Measurements from ENCODE around the gene FNDC3B. TPM values are rescaled to one million over a fixed set of nuclear protein-coding genes. Genes with fewer than 3 reads are reported as not detected.

The FNDC3B gene
- total and polyA plus RNA-seq, 9 donors = 22.1 to 198 (median 108) TPM

DNA sequence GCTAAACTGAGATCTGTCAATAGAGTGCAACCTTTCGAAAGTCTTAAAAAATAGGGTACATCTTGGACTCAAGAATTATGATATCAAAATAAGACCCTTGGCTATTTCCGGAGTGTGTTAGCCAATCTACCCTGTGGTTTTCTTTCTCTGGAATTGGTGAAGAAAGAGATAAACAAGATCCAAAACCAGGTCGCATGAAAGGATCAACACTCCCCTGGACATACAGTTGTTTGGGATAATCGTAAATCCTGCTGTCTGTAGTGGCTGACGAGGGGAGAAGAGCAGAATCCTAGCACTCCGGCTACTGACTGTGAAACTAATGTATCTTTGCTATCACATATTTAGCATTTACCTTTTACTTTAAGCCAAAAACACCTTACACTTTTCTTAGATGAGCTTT lies 30.9 kb downstream of the FNDC3B start:
- intact Hi-C loops (cut with DNase I) = no loop called here
- TF ChIP-seq, protein P1, sequence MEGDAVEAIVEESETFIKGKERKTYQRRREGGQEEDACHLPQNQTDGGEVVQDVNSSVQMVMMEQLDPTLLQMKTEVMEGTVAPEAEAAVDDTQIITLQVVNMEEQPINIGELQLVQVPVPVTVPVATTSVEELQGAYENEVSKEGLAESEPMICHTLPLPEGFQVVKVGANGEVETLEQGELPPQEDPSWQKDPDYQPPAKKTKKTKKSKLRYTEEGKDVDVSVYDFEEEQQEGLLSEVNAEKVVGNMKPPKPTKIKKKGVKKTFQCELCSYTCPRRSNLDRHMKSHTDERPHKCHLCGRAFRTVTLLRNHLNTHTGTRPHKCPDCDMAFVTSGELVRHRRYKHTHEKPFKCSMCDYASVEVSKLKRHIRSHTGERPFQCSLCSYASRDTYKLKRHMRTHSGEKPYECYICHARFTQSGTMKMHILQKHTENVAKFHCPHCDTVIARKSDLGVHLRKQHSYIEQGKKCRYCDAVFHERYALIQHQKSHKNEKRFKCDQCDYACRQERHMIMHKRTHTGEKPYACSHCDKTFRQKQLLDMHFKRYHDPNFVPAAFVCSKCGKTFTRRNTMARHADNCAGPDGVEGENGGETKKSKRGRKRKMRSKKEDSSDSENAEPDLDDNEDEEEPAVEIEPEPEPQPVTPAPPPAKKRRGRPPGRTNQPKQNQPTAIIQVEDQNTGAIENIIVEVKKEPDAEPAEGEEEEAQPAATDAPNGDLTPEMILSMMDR (IDR thresholded peaks at IDR 0.05) = no peak
- TF ChIP-seq POLR2A (IDR thresholded peaks at IDR 0.05) (no peak), EP300 (IDR thresholded peaks at IDR 0.05) (no peak)
- Histone ChIP-seq H3K27me3 (no peaks in the 10 kb centered on the region), H3K4me3 (no peak overlapping the region), H3K4me1 (ENCODE audit: insufficient read depth) (peaks cover 31% of the 10 kb centered on the region), H3K9me3 (no peaks in the 10 kb centered on the region), H3K27ac (peak overlapping the region in 1 of 2 donors; percentile 61), H3K36me3 (no peaks in the 10 kb centered on the region)
- DNase-seq = no peak
- 15 to 18% (median 17%) methylated on average over 6 of the region's 6 CpGs for WGBS, 3 donors

DNA sequence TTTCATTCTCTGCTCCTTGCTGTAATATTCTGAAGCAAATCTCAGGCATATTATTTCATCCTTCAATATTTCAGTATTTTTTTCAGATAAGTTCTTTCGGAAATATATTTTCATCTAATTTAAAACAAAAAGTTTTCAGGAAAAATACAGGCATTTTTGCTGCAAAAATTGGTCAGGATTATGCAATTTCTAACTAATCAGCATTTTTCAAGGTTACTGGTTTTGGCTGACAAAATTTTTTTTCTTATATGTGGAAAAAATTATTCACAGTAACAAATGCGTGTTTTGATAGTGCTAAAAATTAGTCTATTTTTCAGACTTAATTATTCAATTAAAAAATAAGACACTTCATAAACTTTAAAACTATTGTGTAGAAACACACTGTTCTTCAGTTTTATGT lies 31.4 kb downstream of the FNDC3B start:
- no peak for TF ChIP-seq EP300 (IDR thresholded peaks at IDR 0.05)
- TF ChIP-seq, protein P1 (IDR thresholded peaks at IDR 0.05) = no peak
- no peak for TF ChIP-seq POLR2A (IDR thresholded peaks at IDR 0.05)
- WGBS, 3 donors = 12 to 23% (median 16%) methylated on average over 2 of the region's 2 CpGs
- Histone ChIP-seq H3K27me3 (no peaks in the 10 kb centered on the region), H3K36me3 (no peaks in the 10 kb centered on the region), H3K9me3 (no peaks in the 10 kb centered on the region), H3K27ac (peak overlapping the region in 1 of 2 donors; percentile 61), H3K4me1 (ENCODE audit: insufficient read depth) (peaks cover 29% of the 10 kb centered on the region), H3K4me3 (no peak overlapping the region)
- intact Hi-C loops (cut with DNase I) = no loop called here
- DNase-seq = no peak

DNA sequence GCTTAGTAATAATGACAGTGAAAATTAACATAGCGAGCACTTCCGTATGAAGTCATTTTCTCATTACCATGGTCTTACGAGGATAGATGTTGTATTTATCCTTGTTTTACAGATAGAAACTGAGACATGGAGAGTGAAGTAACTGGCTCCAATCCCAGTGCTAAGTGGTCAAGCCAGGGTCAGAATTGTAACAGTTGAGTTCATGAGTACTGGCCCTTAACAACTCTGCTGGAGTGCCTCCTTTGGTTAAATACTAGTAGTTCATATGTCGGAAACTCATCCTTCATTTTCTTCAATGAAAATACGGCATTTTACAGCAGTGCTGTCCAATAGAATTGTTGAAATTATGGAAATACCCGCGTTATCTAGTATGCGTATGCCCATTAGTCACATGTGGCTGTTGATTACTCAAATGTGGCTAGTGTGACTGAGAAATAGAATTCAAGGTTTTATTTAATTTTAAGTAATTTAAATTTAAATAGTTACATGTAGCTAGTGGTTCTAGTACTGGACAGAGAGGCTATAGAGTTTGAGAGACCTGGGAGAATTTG lies 32.5 kb downstream of the FNDC3B start:
- H3K4me3 ChIP-seq = no peak overlapping the region
- H3K27me3 ChIP-seq = no peaks in the 10 kb centered on the region
- intact Hi-C loops (cut with DNase I) = no loop called here
- no peak overlapping the region for H3K27ac ChIP-seq
- no peaks in the 10 kb centered on the region for H3K9me3 ChIP-seq
- H3K36me3 ChIP-seq = no peaks in the 10 kb centered on the region
- DNase-seq = no peak
- TF ChIP-seq POLR2A (IDR thresholded peaks at IDR 0.05) (no peak), EP300 (IDR thresholded peaks at IDR 0.05) (no peak)
- TF ChIP-seq, protein P1 (IDR thresholded peaks at IDR 0.05) = no peak
- peaks cover 26% of the 10 kb centered on the region for H3K4me1 ChIP-seq (ENCODE audit: insufficient read depth)
- 85 to 89% (median 88%) methylated on average over 8 of the region's 8 CpGs for WGBS, 3 donors

DNA sequence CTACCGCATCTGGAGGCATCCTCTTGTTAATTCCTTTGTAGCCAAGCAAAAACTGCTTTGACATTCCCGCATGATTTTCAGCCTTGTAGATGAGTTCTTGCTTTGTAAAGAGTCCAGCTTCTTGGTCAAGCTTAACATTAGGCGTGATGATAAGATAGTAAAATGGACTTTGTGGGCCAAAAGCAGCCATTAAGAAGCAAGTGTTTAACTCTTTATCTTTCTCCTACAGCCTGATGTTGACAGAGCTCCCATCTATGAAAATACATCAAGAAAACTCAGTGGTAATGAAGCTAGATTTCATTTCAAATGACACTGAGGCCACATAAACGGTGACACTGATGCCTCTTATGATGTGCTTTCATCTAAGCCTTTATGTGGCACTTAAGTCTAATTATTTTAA lies 33.2 kb downstream of the FNDC3B start:
- TF ChIP-seq, protein P1 (IDR thresholded peaks at IDR 0.05) = no peak
- TF ChIP-seq POLR2A (IDR thresholded peaks at IDR 0.05) (no peak), EP300 (IDR thresholded peaks at IDR 0.05) (no peak)
- Histone ChIP-seq H3K9me3 (no peaks in the 10 kb centered on the region), H3K36me3 (no peaks in the 10 kb centered on the region), H3K27me3 (no peaks in the 10 kb centered on the region), H3K4me3 (no peak overlapping the region), H3K27ac (no peak overlapping the region), H3K4me1 (ENCODE audit: insufficient read depth) (peaks cover 26% of the 10 kb centered on the region)
- WGBS, 3 donors = 41 to 47% (median 43%) methylated on average over 4 of the region's 4 CpGs
- intact Hi-C loops (cut with DNase I) = no loop called here
- DNase-seq = no peak
